Stimulated activated naive CD8-positive, alpha-beta T cell treated with anti-CD3 and anti-CD28 coated beads, Interleukin-15, amount 100 ng/mL, for 72 hours (primary cell): ENCODE measurements around the gene PRPH.
"Not testable (repeated sequence)": the region's sequence is repeated elsewhere in the genome, so short reads cannot be mapped to it uniquely, and the experiment has no call there.

Source experiments
- ATAC-seq: fragments of 150-1000 bp; cut with Tn5 transposase; 2 replicates; pipeline ENCODE4 v1.10.0; 2021; ENCODE audit warnings: mild to moderate bottlenecking, moderate library complexity
- DNase-seq, 2 donors: peaks; one replicate each; pipeline ENCODE4 v3.0.0; 2021 to 2022
- H3K27ac Mint-ChIP-seq, 2 donors: one replicate each; pipeline ENCODE4 v1.8.0; 2022; ENCODE audit warnings: mild to moderate bottlenecking in 2 of 2, mixed read lengths in 2 of 2, moderate library complexity in 2 of 2
- H3K27me3 Mint-ChIP-seq: one replicate; pipeline ENCODE4 v1.8.0; 2022; ENCODE audit warnings: mixed read lengths
- H3K4me1 Mint-ChIP-seq: one replicate; pipeline ENCODE4 v1.8.0; 2022; ENCODE audit warnings: mild to moderate bottlenecking, mixed read lengths
- H3K4me3 Mint-ChIP-seq, 2 donors: one replicate each; pipeline ENCODE4 v1.8.0; 2022; ENCODE audit warnings: mild to moderate bottlenecking in 2 of 2, mixed read lengths in 2 of 2, moderate library complexity in 1 of 2
- H3K9me3 Mint-ChIP-seq, 2 donors: one replicate each; pipeline ENCODE4 v1.8.0; 2022; ENCODE audit warnings: mixed read lengths in 2 of 2

PRPH gene

GRCh38 chr12:49288922-49289555, 5.9 kb upstream of the PRPH start:
- ATAC-seq (no peak), DNase-seq (no peak)
- H3K9me3 Mint-ChIP-seq, result no peaks in the 10 kb centered on the region
- H3K4me3 Mint-ChIP-seq, result no peak overlapping the region
- peaks cover 71% of the 10 kb centered on the region for H3K27me3 Mint-ChIP-seq
- H3K4me1 Mint-ChIP-seq, result no peaks in the 10 kb centered on the region
- no peak overlapping the region for H3K27ac Mint-ChIP-seq

GRCh38 chr12:49292729-49293055, 2.3 kb upstream of the PRPH start:
- Mint-ChIP-seq H3K4me3 (no peak overlapping the region), H3K4me1 (peaks cover 24% of the 10 kb centered on the region), H3K9me3 (no peaks in the 10 kb centered on the region), H3K27me3 (peaks cover 82% of the 10 kb centered on the region), H3K27ac (no peak overlapping the region)
- no peak for DNase-seq
- ATAC-seq, result no peak

- no peak overlapping the region for H3K4me3 Mint-ChIP-seq
- no peak overlapping the region for H3K27ac Mint-ChIP-seq
- H3K4me1 Mint-ChIP-seq, result peaks cover 28% of the 10 kb centered on the region
- peaks cover 82% of the 10 kb centered on the region for H3K27me3 Mint-ChIP-seq
- ATAC-seq, result no peak
- DNase-seq, result no peak
- H3K9me3 Mint-ChIP-seq, result no peaks in the 10 kb centered on the region
Measured at GRCh38 chr12:49293056-49293956, 1.6 kb upstream of the PRPH start.

- peaks cover 82% of the 10 kb centered on the region for H3K27me3 Mint-ChIP-seq
Measured at GRCh38 chr12:49294086-49294803, 702 bp upstream of the PRPH start.

GRCh38 chr12:49294804-49295081, 204 bp upstream of the PRPH start:
- Mint-ChIP-seq H3K9me3 (no peaks in the 10 kb centered on the region), H3K27ac (no peak overlapping the region), H3K4me1 (peaks cover 28% of the 10 kb centered on the region), H3K4me3 (no peak overlapping the region), H3K27me3 (peaks cover 84% of the 10 kb centered on the region)
- no peak for DNase-seq
- ATAC-seq, result no peak

More at GRCh38 chr12:49294086-49294803, 702 bp upstream of the PRPH start:
- no peak overlapping the region for H3K27ac Mint-ChIP-seq
- peaks cover 28% of the 10 kb centered on the region for H3K4me1 Mint-ChIP-seq
- no peak for DNase-seq
- no peak for ATAC-seq
- H3K9me3 Mint-ChIP-seq, result no peaks in the 10 kb centered on the region
- H3K4me3 Mint-ChIP-seq, result no peak overlapping the region

GRCh38 chr12:49296034-49296835, 1.3 kb downstream of the PRPH start:
- peak; percentile 85 for ATAC-seq
- peaks cover 87% of the 10 kb centered on the region for H3K27me3 Mint-ChIP-seq
- H3K9me3 Mint-ChIP-seq, result no peaks in the 10 kb centered on the region
- no peak overlapping the region for H3K27ac Mint-ChIP-seq
- peak overlapping the region; percentile 66 to 73 for H3K4me3 Mint-ChIP-seq
- peaks cover 28% of the 10 kb centered on the region for H3K4me1 Mint-ChIP-seq
- peak; percentile 68 to 71 for DNase-seq

GRCh38 chr12:49296836-49297694, 2.1 kb downstream of the PRPH start:
- Mint-ChIP-seq H3K9me3 (no peaks in the 10 kb centered on the region), H3K27me3 (peaks cover 87% of the 10 kb centered on the region)

GRCh38 chr12:49297695-49298060, 2.7 kb downstream of the PRPH start:
- Mint-ChIP-seq H3K4me1 (peaks cover 28% of the 10 kb centered on the region), H3K4me3 (peak overlapping the region; percentile 66 to 72)
- peak; percentile 10 for ATAC-seq

More at GRCh38 chr12:49296836-49297694, 2.1 kb downstream of the PRPH start:
- H3K27ac Mint-ChIP-seq, result no peak overlapping the region
- ATAC-seq (peak; percentile 65), DNase-seq (peak; percentile 28 to 31)
- peak overlapping the region; percentile 66 to 73 for H3K4me3 Mint-ChIP-seq
- H3K4me1 Mint-ChIP-seq, result peaks cover 28% of the 10 kb centered on the region

GRCh38 chr12:49298160-49298559, 3.2 kb downstream of the PRPH start:
- H3K4me3 Mint-ChIP-seq, result peak overlapping the region in 1 of 2 donors; percentile 72
- no peak for DNase-seq
- no peak overlapping the region for H3K27ac Mint-ChIP-seq
- H3K9me3 Mint-ChIP-seq, result no peaks in the 10 kb centered on the region
- H3K27me3 Mint-ChIP-seq, result peaks cover 85% of the 10 kb centered on the region
- peak; percentile 31 for ATAC-seq
- peaks cover 28% of the 10 kb centered on the region for H3K4me1 Mint-ChIP-seq

More at GRCh38 chr12:49297695-49298060, 2.7 kb downstream of the PRPH start:
- Mint-ChIP-seq H3K27me3 (peaks cover 85% of the 10 kb centered on the region), H3K9me3 (no peaks in the 10 kb centered on the region), H3K27ac (no peak overlapping the region)
- DNase-seq, result no peak

GRCh38 chr12:49301760-49302159, 6.8 kb downstream of the PRPH start:
- no peak overlapping the region for H3K27ac Mint-ChIP-seq
- DNase-seq, result no peak
- H3K27me3 Mint-ChIP-seq, result peaks cover 72% of the 10 kb centered on the region
- no peak for ATAC-seq
- no peak overlapping the region for H3K4me3 Mint-ChIP-seq
- no peaks in the 10 kb centered on the region for H3K9me3 Mint-ChIP-seq
- H3K4me1 Mint-ChIP-seq, result peaks cover 14% of the 10 kb centered on the region

- Mint-ChIP-seq H3K4me3 (no peak overlapping the region), H3K9me3 (no peaks in the 10 kb centered on the region), H3K4me1 (no peaks in the 10 kb centered on the region), H3K27me3 (peaks cover 70% of the 10 kb centered on the region), H3K27ac (no peak overlapping the region)
- no peak for ATAC-seq
- DNase-seq, result no peak
Measured at GRCh38 chr12:49304161-49304560, 9.2 kb downstream of the PRPH start.

- ATAC-seq (no peak), DNase-seq (no peak)
- Mint-ChIP-seq H3K4me1 (no peaks in the 10 kb centered on the region), H3K9me3 (no peaks in the 10 kb centered on the region), H3K4me3 (no peak overlapping the region), H3K27me3 (peaks cover 67% of the 10 kb centered on the region), H3K27ac (no peak overlapping the region)
Measured at GRCh38 chr12:49305762-49306510, 11.0 kb downstream of the PRPH start.

- ATAC-seq (no peak), DNase-seq (no peak)
- Mint-ChIP-seq H3K4me3 (no peak overlapping the region), H3K27ac (no peak overlapping the region), H3K27me3 (peaks cover 48% of the 10 kb centered on the region), H3K4me1 (no peaks in the 10 kb centered on the region), H3K9me3 (no peaks in the 10 kb centered on the region)
Measured at GRCh38 chr12:49309386-49309785, 14.4 kb downstream of the PRPH start.

GRCh38 chr12:49310451-49311000, 15.6 kb downstream of the PRPH start:
- H3K4me3 Mint-ChIP-seq, DNase-seq: not testable (repeated sequence)

More at GRCh38 chr12:49310451-49311000, 15.6 kb downstream of the PRPH start:
- H3K4me1 Mint-ChIP-seq, H3K27ac Mint-ChIP-seq, H3K9me3 Mint-ChIP-seq, ATAC-seq: not testable (repeated sequence)
- H3K27me3 Mint-ChIP-seq, result peaks cover 46% of the 10 kb centered on the region
